ENCODE results near the gene GPX6.
"Not testable (repeated sequence)": the region's sequence is repeated elsewhere in the genome, so short reads cannot be mapped to it uniquely, and the experiment has no call there.

Gene GPX6

GRCh38 chr6:28517964-28518363 lies 2.4 kb upstream of the GPX6 start:
- no peak overlapping the region for H3K4me3 ChIP-seq (ENCODE audit: low read depth, low read length)
- no peak for DNase-seq (ENCODE audit: low read depth)
- no peak for TF ChIP-seq MYC (IDR thresholded peaks at IDR 0.05; ENCODE audit: low read depth, low read length)
- TF ChIP-seq CTCF (IDR thresholded peaks at IDR 0.05; ENCODE audit: low read depth, low read length), result no peak
- no peak for TF ChIP-seq MAX (IDR thresholded peaks at IDR 0.05; ENCODE audit: low read depth, low read length)
- no peak for TF ChIP-seq POLR2A (IDR thresholded peaks at IDR 0.05; ENCODE audit: extremely low read depth, insufficient read length)

GRCh38 chr6:28512387-28512786 lies 3.2 kb downstream of the GPX6 start:
- DNase-seq (ENCODE audit: low read depth), result not testable (repeated sequence)

GRCh38 chr6:28511628-28512300 lies 3.8 kb downstream of the GPX6 start:
- DNase-seq (ENCODE audit: low read depth), result no peak
- TF ChIP-seq MYC (IDR thresholded peaks at IDR 0.05; ENCODE audit: low read depth, low read length) (no peak), MAX (IDR thresholded peaks at IDR 0.05; ENCODE audit: low read depth, low read length) (no peak), CTCF (IDR thresholded peaks at IDR 0.05; ENCODE audit: low read depth, low read length) (no peak), POLR2A (IDR thresholded peaks at IDR 0.05; ENCODE audit: extremely low read depth, insufficient read length) (no peak)
- H3K4me3 ChIP-seq (ENCODE audit: low read depth, low read length), result no peak overlapping the region

More at GRCh38 chr6:28512387-28512786, 3.2 kb downstream of the GPX6 start:
- not testable (repeated sequence) for H3K4me3 ChIP-seq (ENCODE audit: low read depth, low read length)

GRCh38 chr6:28506807-28507475 lies 8.7 kb downstream of the GPX6 start:
- TF ChIP-seq MYC (IDR thresholded peaks at IDR 0.05; ENCODE audit: low read depth, low read length), result no peak
- TF ChIP-seq POLR2A (IDR thresholded peaks at IDR 0.05; ENCODE audit: extremely low read depth, insufficient read length), result no peak
- TF ChIP-seq MAX (IDR thresholded peaks at IDR 0.05; ENCODE audit: low read depth, low read length), result no peak
- TF ChIP-seq CTCF (IDR thresholded peaks at IDR 0.05; ENCODE audit: low read depth, low read length), result no peak
- no peak for DNase-seq (ENCODE audit: low read depth)
- H3K4me3 ChIP-seq (ENCODE audit: low read depth, low read length), result no peak overlapping the region

GRCh38 chr6:28505733-28506132 lies 9.9 kb downstream of the GPX6 start:
- no peak for DNase-seq (ENCODE audit: low read depth)
- TF ChIP-seq MYC (IDR thresholded peaks at IDR 0.05; ENCODE audit: low read depth, low read length) (no peak), POLR2A (IDR thresholded peaks at IDR 0.05; ENCODE audit: extremely low read depth, insufficient read length) (no peak), MAX (IDR thresholded peaks at IDR 0.05; ENCODE audit: low read depth, low read length) (no peak), CTCF (IDR thresholded peaks at IDR 0.05; ENCODE audit: low read depth, low read length) (no peak)
- no peak overlapping the region for H3K4me3 ChIP-seq (ENCODE audit: low read depth, low read length)

- DNase-seq (ENCODE audit: low read depth); H3K4me3 ChIP-seq (ENCODE audit: low read depth, low read length): not testable (repeated sequence)
These were observed 12.8 kb downstream of the GPX6 start for GRCh38 chr6:28502709-28503305.

- not testable (repeated sequence) for H3K4me3 ChIP-seq (ENCODE audit: low read depth, low read length); DNase-seq (ENCODE audit: low read depth)
These were observed 13.5 kb downstream of the GPX6 start for GRCh38 chr6:28502136-28502535.
